ENCODE measurements around the gene ADGRG1.

Gene ADGRG1

GRCh38 chr16:57606147-57606846 lies 22.1 kb upstream of the ADGRG1 start:
- no peak for DNase-seq (ENCODE audit: low read depth in 2 of 2)
- H3K4me3 ChIP-seq (replicated peaks in 1 of 2; ENCODE audit: low read depth in 2 of 2, low read length in 2 of 2), result no peak overlapping the region
- no peak for TF ChIP-seq CTCF (IDR thresholded peaks at IDR 0.05; ENCODE audit: low read depth, low read length)

GRCh38 chr16:57606847-57607501 lies 21.5 kb upstream of the ADGRG1 start:
- TF ChIP-seq CTCF (IDR thresholded peaks at IDR 0.05; ENCODE audit: low read depth, low read length), result no peak
- DNase-seq (ENCODE audit: low read depth in 2 of 2), result no peak
- no peak overlapping the region for H3K4me3 ChIP-seq (replicated peaks in 1 of 2; ENCODE audit: low read depth in 2 of 2, low read length in 2 of 2)

GRCh38 chr16:57607676-57608461 lies 20.6 kb upstream of the ADGRG1 start:
- H3K4me3 ChIP-seq (replicated peaks in 1 of 2; ENCODE audit: low read depth in 2 of 2, low read length in 2 of 2), result no peak overlapping the region
- no peak for DNase-seq (ENCODE audit: low read depth in 2 of 2)
- TF ChIP-seq CTCF (IDR thresholded peaks at IDR 0.05; ENCODE audit: low read depth, low read length), result no peak

- DNase-seq (ENCODE audit: low read depth in 2 of 2), result no peak
- TF ChIP-seq CTCF (IDR thresholded peaks at IDR 0.05; ENCODE audit: low read depth, low read length), result no peak
- H3K4me3 ChIP-seq (replicated peaks in 1 of 2; ENCODE audit: low read depth in 2 of 2, low read length in 2 of 2), result no peak overlapping the region
These were observed 19.8 kb upstream of the ADGRG1 start for GRCh38 chr16:57608462-57609113.

- peak; percentile 3 for TF ChIP-seq CTCF (IDR thresholded peaks at IDR 0.05; ENCODE audit: low read depth, low read length)
- DNase-seq (ENCODE audit: low read depth in 2 of 2), result peak in 1 of 2 donors; percentile 56
- no peak overlapping the region for H3K4me3 ChIP-seq (replicated peaks in 1 of 2; ENCODE audit: low read depth in 2 of 2, low read length in 2 of 2)
These were observed 18.7 kb upstream of the ADGRG1 start for GRCh38 chr16:57609541-57610401.

GRCh38 chr16:57610611-57611010 lies 17.8 kb upstream of the ADGRG1 start:
- H3K4me3 ChIP-seq (replicated peaks in 1 of 2; ENCODE audit: low read depth in 2 of 2, low read length in 2 of 2), result no peak overlapping the region
- no peak for TF ChIP-seq CTCF (IDR thresholded peaks at IDR 0.05; ENCODE audit: low read depth, low read length)
- DNase-seq (ENCODE audit: low read depth in 2 of 2), result no peak

Measured in cardiac fibroblast (primary cell).